GM12873 (cell line): ENCODE data around the gene CAMTA1.

Source experiments
- CTCF ChIP-seq: IDR thresholded peaks from 2 replicates; pipeline ENCODE4 v1.5.1; 2012; ENCODE audit warnings: low read depth, mild to moderate bottlenecking, moderate library complexity, low read length, control low read depth; ENCODE audit not compliant: insufficient read depth; ENCODE audit errors: missing control alignments

CAMTA1 gene

GRCh38 chr1:7257225-7257624 is 472.0 kb downstream of the CAMTA1 start:
- no peak for TF ChIP-seq CTCF

- TF ChIP-seq CTCF, result no peak
Observed at GRCh38 chr1:7258589-7259135, 473.4 kb downstream of the CAMTA1 start.

- TF ChIP-seq CTCF, result no peak
Observed at GRCh38 chr1:7259955-7260354, 474.7 kb downstream of the CAMTA1 start.

GRCh38 chr1:7261490-7261889 is 476.2 kb downstream of the CAMTA1 start:
- TF ChIP-seq CTCF, result no peak

GRCh38 chr1:7262611-7263010 is 477.4 kb downstream of the CAMTA1 start:
- TF ChIP-seq CTCF, result no peak

- TF ChIP-seq CTCF, result no peak
Observed at GRCh38 chr1:7263021-7263960, 478.0 kb downstream of the CAMTA1 start.

- no peak for TF ChIP-seq CTCF
Observed at GRCh38 chr1:7264101-7264500, 478.8 kb downstream of the CAMTA1 start.
